Stimulated activated CD4-positive, alpha-beta T cell treated with anti-CD3 and anti-CD28 coated beads, Interleukin-1b, Interleukin-23, amount 100 ng/mL, for 1 hour (primary cell): ENCODE measurements around the gene GPR107.
A peak's percentile ranks its signal among the peaks of the same experiment; 100 is the strongest.

Source experiments
- DNase-seq, 2 donors: peaks; one replicate each; pipeline ENCODE4 v3.0.0-alpha.2; 2020; ENCODE audit warnings: low read depth in 2 of 2

GPR107 gene

DNA sequence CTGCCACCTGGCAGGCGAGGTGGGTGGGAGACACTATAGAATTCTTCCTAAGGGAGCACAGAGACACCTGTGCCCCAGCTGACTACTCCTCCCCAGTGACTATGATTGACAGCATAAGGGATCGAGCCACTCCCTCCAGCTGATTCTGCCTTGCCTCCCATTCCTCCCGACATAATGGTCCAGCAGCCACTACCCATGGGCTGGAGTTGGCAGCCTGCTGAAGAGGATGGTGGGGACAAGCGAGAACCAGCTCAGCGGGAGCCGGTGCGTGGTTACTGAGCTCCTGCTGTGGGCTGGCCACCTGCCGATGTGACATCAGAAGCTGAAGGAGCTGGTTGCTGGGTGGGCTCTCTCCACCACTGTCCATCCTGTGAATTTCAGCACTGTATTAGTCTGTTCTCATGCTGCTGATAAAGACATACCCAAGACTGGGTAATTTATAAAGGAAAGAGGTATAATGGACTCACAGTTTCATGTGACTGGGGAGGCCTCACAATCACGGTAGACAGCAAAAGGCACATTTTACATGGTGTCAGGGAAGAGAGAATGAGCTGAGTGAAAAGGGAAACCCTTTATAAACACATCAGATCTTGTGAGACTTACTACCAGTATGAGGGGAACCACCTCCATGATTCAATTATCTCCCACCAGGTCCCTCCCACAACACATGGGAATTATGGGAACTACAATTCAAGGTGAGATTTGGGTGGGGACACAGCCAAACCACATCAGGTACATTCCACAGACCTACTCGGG, 106.4 kb downstream of the GPR107 start:
- no peak for DNase-seq

DNA sequence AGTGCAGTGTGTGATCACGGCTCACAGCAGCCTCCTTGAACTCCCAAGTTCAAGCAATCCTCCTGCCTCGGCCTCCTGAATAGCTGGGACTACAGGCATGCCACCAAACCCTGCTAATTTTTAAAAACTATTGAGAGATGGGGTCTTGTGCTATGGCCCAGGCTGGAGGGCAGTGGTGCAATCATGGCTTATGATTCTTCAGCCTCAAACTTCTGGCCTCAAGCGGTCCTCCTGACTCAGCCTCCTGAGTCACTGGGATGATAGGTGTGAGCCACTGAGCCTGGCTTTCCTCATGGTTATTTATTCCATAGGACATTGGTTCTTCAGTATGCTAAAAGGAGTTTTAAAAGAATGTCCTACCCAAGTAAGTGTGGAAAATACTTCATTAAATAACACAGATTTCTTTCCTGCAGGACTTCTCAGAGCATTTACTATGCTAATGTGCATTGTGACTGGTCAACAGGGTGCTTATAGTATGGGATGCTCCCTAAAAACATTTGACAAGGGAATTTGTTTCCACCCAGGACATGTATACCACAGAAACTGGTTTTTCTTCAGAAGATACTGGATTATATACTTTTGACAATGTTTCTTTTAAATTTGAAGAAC, 107.3 kb downstream of the GPR107 start:
- no peak for DNase-seq

DNA sequence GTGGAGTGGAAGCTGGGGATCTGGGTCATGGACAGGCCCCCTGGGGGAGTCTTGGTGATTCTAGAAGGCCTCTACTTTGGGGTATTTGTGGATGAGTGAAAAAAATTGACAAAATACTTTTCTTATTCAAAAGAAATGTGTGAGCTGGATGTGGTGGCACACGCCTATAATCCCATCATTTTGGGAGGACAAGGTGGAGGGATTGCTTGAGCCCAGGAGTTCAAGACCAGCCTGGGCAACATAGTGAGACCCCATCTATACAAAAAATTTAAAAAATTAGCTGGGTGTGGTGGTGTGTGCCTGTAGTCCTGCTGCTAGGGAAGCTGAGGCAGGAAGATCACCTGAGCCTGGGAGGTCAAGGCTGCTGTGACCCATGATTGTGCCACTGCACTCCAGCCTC, 111.9 kb downstream of the GPR107 start:
- no peak for DNase-seq

DNA sequence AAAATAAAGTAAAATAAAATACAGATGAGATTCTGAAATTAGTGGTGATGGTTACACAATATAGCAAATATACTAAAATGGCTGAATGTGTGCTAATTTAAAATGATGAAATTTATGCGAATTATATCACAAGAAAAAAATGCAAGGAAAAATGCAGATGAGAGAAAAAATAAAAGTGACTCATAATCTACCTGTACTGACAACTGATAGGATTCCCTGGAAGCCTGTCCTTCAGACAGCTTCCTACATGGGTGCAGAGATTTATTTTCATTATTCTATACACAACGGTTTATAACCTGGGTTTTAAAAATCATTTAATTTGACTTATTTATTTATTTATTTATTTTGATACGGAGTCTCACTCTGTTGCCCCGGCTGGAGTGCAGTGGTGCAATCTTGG, 112.7 kb downstream of the GPR107 start:
- DNase-seq, result no peak

DNA sequence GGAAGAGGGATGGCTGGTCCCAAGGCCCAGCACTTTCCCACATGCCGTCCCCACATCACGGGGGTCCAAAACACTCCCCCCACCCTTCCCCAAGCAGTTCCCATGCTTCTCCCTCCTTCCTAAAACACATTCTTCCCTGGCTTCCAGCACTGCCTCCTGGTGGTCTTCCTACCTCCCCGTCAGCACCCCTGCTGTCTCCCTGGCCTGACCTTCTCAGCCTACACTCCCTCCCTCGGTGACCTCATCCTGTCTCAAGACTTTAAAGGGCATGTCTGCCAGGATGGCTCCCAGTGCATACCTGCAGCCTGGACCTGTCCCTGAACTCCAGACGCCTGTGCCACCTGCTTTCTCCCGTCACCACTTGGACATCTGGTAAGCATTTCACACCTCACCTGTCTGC, 114.2 kb downstream of the GPR107 start:
- DNase-seq, result no peak

DNA sequence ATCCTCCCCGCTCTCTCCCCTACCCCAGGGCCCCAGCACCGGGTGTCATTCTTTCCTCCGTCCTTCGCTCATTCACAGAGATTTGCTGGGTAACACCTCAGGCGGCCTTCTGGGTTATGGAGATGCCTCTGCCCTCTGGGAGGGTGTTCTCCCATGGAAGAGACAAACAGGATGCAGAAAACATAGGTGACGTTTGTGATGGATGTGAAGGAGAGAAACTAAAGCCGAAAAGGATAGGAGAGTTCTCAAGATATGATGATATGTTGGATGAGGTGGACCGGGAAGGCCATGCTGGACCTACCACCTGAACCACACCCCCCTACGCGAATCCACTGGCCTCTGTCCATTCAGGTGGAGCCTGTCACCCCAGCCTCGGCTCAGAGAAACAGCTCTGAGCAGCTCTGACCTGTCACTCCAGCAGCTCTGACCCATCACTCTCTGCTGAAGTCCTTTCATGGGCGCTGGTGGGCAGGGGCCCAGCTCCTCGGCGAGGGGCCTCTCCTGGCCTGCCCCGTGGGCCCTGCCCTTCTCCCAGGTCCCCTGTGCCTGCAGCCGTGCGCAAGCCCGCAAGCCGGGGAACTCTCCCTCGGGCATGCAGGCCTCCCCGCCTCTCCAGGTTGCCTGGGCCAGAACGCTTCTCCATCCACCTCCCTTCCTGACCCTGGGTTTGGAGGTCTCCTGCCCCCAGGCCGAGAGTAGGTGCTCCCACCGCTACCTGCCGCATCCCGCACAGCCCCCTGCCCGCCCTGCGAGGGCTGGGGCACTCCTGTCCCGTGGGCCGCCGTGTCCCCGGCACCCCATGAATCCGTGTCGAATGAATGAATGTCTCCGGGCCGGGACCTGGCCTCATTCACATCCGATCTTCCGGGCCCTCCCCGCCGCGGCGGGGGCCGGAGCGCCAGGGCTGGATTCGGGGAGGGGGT, 117.8 kb downstream of the GPR107 start:
- DNase-seq, result no peak

DNA sequence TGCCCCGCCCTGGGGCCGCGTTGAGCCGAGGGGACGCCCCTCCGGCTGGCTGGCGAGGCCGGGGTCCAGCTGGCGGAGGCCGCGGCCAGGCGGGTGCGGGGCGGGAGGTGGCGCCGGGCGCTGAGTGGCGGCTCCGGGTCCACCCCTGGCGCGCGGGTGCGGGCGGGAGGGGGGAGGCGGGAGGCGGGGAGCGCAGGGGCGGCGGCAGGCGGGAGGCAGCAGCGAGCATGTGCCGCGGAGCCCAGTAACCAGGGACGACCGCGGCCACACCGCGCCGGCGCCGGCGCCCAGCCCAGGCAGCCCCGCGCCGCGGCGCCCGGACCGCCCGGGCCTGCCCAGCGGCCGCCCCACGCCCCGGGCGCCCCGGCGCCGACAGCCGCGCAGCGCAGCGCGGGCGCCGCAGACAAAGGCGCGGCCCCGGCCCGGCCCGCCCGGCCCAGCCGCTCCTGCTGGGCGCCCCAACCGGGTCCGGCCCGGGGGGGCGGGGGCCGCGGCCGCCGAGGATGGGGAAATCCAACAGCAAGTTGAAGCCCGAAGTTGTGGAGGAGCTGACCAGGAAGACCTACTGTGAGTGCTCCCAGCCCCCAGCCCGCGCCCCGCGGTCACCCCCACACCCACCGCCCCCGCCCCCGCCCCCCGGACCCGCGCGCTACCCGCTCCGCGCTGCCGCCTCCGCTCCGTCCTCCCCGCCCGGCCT, 118.6 kb downstream of the GPR107 start, which contains the start of gene NCS1:
NCS1 (plus strand) TSS at position 244 of the 697 bp plus-strand sequence; CDS start at position 504, 260 bp downstream.
- peak in 1 of 2 donors; percentile 25 for DNase-seq

DNA sequence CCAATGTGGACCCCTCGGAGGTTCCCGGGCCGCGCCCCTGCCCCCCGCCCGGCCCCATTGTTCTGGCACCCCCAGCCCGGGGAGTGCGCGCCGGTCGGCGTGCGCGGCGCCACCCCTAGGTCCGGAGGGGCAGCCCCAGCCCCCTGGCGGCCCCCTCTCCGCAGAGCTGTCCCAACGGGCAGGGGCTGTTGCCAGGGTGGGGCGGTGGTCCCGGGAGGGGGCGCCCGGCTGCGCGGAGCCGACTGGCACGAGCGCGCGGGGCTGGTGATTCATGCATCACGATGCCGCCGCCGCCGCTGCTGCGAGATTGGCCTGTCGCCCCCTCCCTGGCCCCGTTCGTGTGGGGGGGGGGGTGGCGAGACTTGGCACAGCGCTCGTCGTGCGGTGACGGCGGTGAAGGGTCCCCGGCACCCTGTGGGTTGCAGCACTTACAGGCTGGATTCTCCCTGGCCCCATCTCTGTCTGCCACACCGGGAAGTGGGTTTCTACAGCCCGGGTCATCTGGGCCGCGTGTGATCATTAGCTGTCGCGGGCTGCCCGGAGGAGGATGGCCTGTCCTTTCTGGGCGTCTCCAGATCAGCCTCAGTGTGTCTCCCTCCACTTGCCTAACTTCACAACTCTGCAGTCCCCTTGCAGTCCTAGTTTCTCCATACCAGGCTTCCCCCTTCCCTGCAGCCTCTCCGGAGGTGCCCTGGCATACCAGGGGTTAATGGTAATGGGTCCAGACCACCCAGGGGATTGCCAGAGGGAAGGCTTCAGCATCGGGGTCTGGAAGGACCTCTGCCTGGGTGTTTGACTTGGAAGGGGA, 119.4 kb downstream of the GPR107 start:
- peak in 1 of 2 donors; percentile 20 for DNase-seq

DNA sequence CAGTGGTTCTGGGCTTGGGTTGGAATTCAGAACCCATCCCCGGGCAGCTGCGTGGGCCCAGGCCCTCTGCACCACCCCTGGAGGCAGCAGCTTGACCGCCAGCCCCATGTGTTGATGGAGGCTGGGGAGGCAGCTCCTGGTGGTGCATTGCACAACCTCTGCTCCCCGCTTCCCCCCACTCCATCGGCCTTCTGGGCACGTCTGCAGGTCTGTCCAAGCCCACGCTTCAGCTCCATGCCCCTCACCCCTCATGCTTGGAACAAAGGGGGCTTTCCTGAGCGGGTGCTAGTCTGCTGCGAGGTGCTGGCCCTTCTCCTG, 119.9 kb downstream of the GPR107 start:
- DNase-seq, result no peak

DNA sequence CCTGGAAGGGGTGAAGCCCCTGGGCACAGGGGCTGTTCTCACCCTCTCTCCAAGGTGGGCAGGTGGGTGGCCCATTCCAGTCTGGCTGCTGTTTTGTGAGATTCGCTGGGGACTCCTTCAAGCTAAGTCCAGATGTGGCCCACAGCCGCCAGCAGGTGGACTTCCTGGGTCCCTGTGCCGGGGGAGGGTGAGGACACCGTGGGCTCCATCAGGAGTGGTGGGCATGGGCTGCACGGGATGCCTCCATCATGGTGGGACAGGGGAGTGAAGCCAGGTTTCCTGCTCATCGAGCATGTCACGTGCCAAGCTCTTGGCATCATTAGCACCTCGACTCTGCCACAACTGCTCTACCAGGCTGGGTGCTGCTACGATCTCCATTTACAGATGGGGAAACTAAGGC, 120.3 kb downstream of the GPR107 start:
- no peak for DNase-seq

DNA sequence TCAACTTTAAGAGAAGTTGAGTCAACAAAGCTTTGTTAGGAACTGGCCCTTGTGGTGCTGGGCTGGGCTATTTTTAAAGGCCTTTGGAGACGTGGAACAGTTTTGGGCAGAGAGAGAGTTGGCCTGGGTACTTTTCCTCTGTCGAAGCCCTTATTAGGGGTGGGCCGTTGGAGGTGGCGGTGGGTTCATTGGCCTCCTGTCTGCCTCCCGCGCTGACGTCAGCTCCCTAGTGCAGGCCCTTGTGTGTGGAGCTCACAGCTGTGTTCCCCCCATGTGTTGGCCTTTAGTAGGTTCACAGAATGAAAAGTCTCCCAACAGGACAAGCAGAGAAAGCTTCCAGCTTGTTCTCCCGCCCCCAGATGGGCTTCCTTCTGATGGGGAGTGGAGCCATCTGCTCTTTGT, 121.2 kb downstream of the GPR107 start:
- no peak for DNase-seq

DNA sequence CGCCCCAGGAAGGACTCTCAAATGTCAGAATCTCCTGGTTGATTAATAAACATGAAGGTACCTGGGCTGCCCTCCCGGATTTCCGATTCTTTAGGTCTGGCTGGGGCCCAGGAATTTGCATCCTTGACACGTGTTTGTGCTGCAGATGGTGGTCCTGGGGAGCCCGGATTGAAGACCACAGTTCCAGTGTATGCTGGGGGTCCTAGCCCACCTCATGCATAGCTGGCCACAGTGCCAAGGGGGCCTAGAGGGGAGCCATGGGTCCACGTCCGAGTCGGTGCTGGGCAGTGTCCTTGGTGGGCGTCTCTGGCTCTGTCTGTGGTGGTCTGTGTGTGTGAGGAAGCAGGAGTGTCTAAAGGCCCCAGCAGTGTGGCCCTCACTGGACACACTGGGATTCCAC, 121.6 kb downstream of the GPR107 start:
- no peak for DNase-seq

DNA sequence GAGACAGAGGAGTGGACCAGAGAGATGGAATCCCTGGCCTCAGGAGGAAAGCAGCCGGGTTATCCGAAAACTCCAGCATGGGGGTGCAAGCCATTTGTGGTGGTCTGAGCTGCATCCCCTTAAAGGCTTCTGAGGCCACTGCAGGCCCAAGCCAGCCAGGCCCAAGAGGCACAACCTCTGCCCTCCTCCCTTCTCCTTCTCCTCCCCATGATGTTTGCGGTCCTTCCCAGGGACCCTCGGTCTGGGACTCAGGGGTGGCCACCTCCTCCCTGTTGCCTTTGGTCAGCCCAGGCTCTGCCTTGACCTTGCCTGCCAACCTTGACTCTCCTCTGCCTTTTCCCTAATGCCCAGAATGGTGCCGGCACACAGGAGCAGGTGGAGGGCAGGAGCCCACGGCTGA, 123.1 kb downstream of the GPR107 start:
- DNase-seq, result no peak

DNA sequence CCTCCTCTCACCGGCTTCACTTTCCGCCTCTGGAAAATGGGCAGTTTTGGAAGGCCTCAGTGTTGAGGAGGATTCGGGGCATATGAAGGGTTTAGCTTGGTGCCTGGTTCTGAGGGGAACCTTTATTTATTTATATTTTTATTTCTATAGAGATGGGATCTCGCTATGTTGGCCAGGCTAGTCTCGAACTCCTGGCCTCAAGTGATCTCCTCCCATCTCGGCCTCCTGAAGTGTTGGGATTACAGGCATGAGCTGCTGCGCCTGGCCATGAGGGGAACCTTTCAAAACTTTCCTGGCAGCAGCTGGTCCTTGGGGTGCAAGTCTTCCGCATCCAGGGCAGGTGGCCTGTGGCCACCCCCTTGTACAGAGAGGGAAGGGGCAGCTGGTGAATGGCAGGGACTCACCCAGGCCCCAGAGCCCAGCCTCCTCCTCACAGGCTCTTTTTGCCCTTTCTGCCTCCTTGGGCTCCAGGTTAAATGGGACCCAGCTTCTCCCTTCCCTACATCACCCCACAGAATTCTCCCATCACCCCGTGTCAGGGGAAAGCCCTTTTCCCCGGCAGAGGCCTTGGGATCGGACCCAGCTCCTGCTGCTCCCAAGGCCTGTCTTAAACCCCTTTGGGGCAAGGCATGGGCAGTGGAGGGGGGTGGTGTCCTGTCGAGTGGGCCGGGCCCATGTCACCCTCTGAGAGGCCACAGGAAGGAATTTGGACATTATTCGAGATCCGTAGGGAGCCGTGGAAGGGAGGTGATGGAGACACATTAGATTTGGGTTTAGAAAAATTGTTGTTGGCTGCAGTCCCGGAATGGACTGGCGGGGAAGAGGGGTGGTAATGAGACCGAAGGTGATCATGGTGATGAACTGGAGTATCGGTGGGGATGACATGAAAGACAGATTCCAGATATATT, 124.4 kb downstream of the GPR107 start:
- DNase-seq, result no peak

DNA sequence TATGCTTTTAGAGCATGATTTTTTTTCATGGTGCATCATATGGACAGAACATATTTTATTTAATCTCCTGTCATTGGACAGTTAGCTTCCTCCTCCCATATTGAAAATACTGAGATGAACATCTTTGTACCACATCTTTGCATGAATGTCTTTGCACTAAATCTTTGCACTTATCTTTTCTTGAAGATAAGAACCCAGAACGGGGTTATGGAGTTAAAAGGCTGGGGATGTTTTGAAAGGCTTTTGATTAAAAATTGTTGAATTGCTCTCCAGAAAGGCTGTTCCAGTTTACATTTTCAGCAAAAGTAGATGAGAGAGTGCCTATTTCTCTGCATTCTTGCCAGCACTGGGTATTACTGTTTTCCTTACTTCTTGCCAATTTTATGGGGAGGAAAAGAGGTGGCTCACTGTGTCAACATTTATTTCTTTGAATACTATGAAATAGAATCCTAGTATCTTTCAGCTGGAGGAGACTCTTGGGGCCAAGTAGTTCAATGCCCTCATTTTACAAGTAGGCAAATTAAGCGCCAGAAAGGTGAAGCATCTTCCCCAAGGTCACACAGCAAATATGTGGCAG, 125.7 kb downstream of the GPR107 start:
- no peak for DNase-seq

DNA sequence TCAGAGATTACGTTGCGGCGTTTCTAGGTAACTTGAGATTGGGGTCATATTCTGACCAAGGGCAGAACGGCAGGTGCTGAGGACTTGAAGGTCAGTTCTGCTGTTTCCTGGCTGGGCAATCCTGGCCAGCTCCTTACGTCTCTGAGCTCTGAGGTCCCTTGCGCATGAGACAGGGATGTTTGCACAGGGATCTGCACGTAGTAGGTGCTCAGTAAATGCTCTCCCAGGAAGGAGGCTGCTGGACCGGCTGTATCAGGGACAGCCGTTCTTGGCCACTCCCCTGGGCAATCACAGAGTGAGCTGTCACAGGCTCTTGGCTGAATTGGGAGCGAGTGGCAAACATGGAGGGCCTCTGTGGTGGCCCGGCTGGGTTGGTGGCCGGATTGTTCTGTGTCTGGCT, 126.8 kb downstream of the GPR107 start:
- no peak for DNase-seq

DNA sequence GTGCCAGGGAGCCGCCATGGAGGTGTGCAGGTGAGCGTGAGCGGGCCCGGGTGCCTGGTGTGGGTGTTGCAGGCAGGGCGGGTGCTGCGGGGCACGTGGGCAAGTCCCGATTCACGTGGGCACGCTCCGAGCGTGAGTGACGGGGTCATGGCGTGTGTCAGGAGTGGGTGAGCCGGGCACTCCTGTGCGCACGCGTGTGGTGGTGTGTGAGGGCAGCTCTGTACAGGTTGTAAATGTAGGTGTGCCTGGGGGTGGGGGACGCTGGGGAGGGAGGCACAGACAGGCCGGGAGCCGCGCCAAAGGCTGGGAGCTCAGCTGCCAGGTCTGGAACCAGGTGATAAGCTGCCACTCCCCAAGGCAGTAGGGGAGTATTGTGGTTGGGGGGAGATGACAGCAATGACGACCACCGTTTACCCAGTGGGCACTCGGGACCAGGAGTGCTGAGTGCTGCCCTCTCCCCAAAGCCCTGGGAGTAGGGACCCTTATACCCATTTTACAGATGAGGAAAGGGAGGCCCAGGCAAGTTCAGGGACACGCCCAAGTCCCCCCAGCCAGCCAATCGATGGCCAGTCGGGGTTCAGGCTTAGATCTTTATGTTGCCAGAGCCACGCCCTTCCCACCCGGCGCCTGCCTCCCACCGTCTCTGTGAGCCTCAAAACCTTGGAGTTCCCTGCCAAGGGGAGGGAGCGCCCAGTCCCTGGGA, 128.1 kb downstream of the GPR107 start:
- no peak for DNase-seq

DNA sequence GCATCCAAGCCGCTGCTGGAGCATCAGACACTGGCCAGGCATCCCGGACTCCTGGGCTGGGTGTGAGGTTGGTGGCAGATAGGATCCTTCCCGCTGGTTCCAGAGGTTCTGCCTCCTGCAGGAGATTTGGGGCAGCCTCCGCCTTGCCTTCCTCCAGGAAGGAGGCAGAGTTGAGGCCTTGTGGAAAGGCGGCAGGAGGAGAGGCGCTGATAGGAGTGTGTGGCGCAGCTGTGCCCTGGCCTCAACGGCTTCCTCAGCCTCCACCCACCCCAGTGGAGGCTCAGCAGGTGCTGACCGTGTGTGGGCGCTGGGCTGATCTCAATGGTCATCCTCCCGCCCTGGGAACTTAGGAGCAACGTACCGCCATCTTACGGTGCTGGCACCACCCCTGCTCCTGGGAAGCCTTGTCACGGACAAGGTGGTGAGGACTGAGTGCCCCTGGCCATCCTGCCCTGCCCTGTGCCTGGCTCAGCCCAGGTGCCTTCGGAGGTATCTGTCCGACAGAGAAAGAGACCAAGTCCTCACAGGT, 128.7 kb downstream of the GPR107 start:
- DNase-seq, result no peak
